ENCODE results near the gene PAPPA2.

Gene PAPPA2

GRCh38 chr1:176778056-176778455 lies 315.1 kb downstream of the PAPPA2 start:
- no peak for TF ChIP-seq POLR2A (IDR thresholded peaks at IDR 0.05; ENCODE audit: low read length)
- TF ChIP-seq GATA1 (IDR thresholded peaks at IDR 0.05; ENCODE audit: low read depth, low read length) = no peak
- DNase-seq = no peak

GRCh38 chr1:176779992-176780328 lies 317.0 kb downstream of the PAPPA2 start:
- no peak for DNase-seq
- TF ChIP-seq GATA1 (IDR thresholded peaks at IDR 0.05; ENCODE audit: low read depth, low read length) = no peak
- no peak for TF ChIP-seq POLR2A (IDR thresholded peaks at IDR 0.05; ENCODE audit: low read length)

- no peak for DNase-seq
- TF ChIP-seq POLR2A (IDR thresholded peaks at IDR 0.05; ENCODE audit: low read length) = no peak
- TF ChIP-seq GATA1 (IDR thresholded peaks at IDR 0.05; ENCODE audit: low read depth, low read length) = no peak
Observed at GRCh38 chr1:176783309-176783708, 320.3 kb downstream of the PAPPA2 start.

- TF ChIP-seq GATA1 (IDR thresholded peaks at IDR 0.05; ENCODE audit: low read depth, low read length) = no peak
- TF ChIP-seq POLR2A (IDR thresholded peaks at IDR 0.05; ENCODE audit: low read length) = no peak
- DNase-seq = no peak
Observed at GRCh38 chr1:176785056-176785455, 322.1 kb downstream of the PAPPA2 start.

- TF ChIP-seq POLR2A (IDR thresholded peaks at IDR 0.05; ENCODE audit: low read length) (no peak), GATA1 (IDR thresholded peaks at IDR 0.05; ENCODE audit: low read depth, low read length) (no peak)
- no peak for DNase-seq
Observed at GRCh38 chr1:176785791-176786190, 322.8 kb downstream of the PAPPA2 start.

GRCh38 chr1:176786274-176786673 lies 323.3 kb downstream of the PAPPA2 start:
- no peak for TF ChIP-seq POLR2A (IDR thresholded peaks at IDR 0.05; ENCODE audit: low read length)
- TF ChIP-seq GATA1 (IDR thresholded peaks at IDR 0.05; ENCODE audit: low read depth, low read length) = no peak

GRCh38 chr1:176789571-176790090 lies 326.7 kb downstream of the PAPPA2 start:
- no peak for TF ChIP-seq GATA1 (IDR thresholded peaks at IDR 0.05; ENCODE audit: low read depth, low read length)
- no peak for TF ChIP-seq POLR2A (IDR thresholded peaks at IDR 0.05; ENCODE audit: low read length)
- DNase-seq = no peak

More at GRCh38 chr1:176786274-176786673, 323.3 kb downstream of the PAPPA2 start:
- DNase-seq = no peak

- DNase-seq = no peak
- TF ChIP-seq GATA1 (IDR thresholded peaks at IDR 0.05; ENCODE audit: low read depth, low read length) (no peak), POLR2A (IDR thresholded peaks at IDR 0.05; ENCODE audit: low read length) (no peak)
Observed at GRCh38 chr1:176790786-176791185, 327.8 kb downstream of the PAPPA2 start.

GRCh38 chr1:176791906-176792305 lies 328.9 kb downstream of the PAPPA2 start:
- TF ChIP-seq POLR2A (IDR thresholded peaks at IDR 0.05; ENCODE audit: low read length) (no peak), GATA1 (IDR thresholded peaks at IDR 0.05; ENCODE audit: low read depth, low read length) (no peak)

GRCh38 chr1:176794897-176795508 lies 332.0 kb downstream of the PAPPA2 start:
- no peak for DNase-seq
- TF ChIP-seq POLR2A (IDR thresholded peaks at IDR 0.05; ENCODE audit: low read length) (no peak), GATA1 (IDR thresholded peaks at IDR 0.05; ENCODE audit: low read depth, low read length) (no peak)

More at GRCh38 chr1:176791906-176792305, 328.9 kb downstream of the PAPPA2 start:
- no peak for DNase-seq

- DNase-seq = no peak
- TF ChIP-seq GATA1 (IDR thresholded peaks at IDR 0.05; ENCODE audit: low read depth, low read length) (no peak), POLR2A (IDR thresholded peaks at IDR 0.05; ENCODE audit: low read length) (no peak)
Observed at GRCh38 chr1:176795929-176796328, 333.0 kb downstream of the PAPPA2 start.

GRCh38 chr1:176796583-176796982 lies 333.6 kb downstream of the PAPPA2 start:
- no peak for DNase-seq
- no peak for TF ChIP-seq POLR2A (IDR thresholded peaks at IDR 0.05; ENCODE audit: low read length)
- no peak for TF ChIP-seq GATA1 (IDR thresholded peaks at IDR 0.05; ENCODE audit: low read depth, low read length)

- TF ChIP-seq GATA1 (IDR thresholded peaks at IDR 0.05; ENCODE audit: low read depth, low read length) (no peak), POLR2A (IDR thresholded peaks at IDR 0.05; ENCODE audit: low read length) (no peak)
- DNase-seq = no peak
Observed at GRCh38 chr1:176799327-176799726, 336.4 kb downstream of the PAPPA2 start.

- no peak for TF ChIP-seq GATA1 (IDR thresholded peaks at IDR 0.05; ENCODE audit: low read depth, low read length)
- no peak for TF ChIP-seq POLR2A (IDR thresholded peaks at IDR 0.05; ENCODE audit: low read length)
- no peak for DNase-seq
Observed at GRCh38 chr1:176800978-176801513, 338.1 kb downstream of the PAPPA2 start.

GRCh38 chr1:176801514-176802020 lies 338.6 kb downstream of the PAPPA2 start:
- TF ChIP-seq GATA1 (IDR thresholded peaks at IDR 0.05; ENCODE audit: low read depth, low read length) = no peak
- no peak for TF ChIP-seq POLR2A (IDR thresholded peaks at IDR 0.05; ENCODE audit: low read length)
- DNase-seq = no peak
